Measurements from ENCODE around the gene PLCL1.

- TF ChIP-seq CTCF (IDR thresholded peaks at IDR 0.05 in 8 of 11, conservative IDR thresholded peaks at IDR 0.05 in 3 of 11), result no peak
- TF ChIP-seq POLR2A (IDR thresholded peaks at IDR 0.05), result no peak
Measured at GRCh38 chr2:197795277-197795676, 9.1 kb upstream of the PLCL1 start.
